HG03520 (cell line): ENCODE data around the gene AMZ1.
A peak's percentile ranks its signal among the peaks of the same experiment; 100 is the strongest.
"Not testable (repeated sequence)": the region's sequence is repeated elsewhere in the genome, so short reads cannot be mapped to it uniquely, and the experiment has no call there.

Source experiments
- ATAC-seq: cut with Tn5 transposase; IDR thresholded peaks from one replicate; pipeline ENCODE4 v1.9.1; 2021; ENCODE audit warnings: mild to moderate bottlenecking, moderate library complexity; ENCODE audit not compliant: unreplicated experiment

Gene AMZ1

GRCh38 chr7:2667843-2668242 lies 20.2 kb upstream of the AMZ1 start:
- no peak for ATAC-seq

DNA sequence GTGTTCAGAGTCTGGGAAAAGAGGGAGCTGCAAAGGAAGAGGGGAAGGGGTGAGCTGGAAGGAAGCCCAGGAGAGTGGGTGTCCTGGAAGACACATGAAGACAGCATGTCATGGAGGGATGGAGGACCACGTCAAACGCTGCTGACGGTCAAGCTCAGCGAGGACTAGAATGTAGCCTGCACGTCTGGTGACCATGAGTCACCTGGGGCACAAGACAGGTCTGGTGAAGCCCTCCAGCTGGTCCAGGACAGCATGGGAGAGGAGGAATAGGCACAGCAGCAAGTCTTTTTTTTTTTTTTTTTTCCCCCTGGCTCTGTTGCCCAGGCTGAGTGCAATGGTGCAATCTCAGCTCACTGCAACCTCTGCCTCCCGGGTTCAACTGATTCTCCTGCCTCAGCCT lies 19.6 kb upstream of the AMZ1 start:
- no peak for ATAC-seq

- ATAC-seq, result no peak
Measured at GRCh38 chr7:2670171-2670570, 17.8 kb upstream of the AMZ1 start.

DNA sequence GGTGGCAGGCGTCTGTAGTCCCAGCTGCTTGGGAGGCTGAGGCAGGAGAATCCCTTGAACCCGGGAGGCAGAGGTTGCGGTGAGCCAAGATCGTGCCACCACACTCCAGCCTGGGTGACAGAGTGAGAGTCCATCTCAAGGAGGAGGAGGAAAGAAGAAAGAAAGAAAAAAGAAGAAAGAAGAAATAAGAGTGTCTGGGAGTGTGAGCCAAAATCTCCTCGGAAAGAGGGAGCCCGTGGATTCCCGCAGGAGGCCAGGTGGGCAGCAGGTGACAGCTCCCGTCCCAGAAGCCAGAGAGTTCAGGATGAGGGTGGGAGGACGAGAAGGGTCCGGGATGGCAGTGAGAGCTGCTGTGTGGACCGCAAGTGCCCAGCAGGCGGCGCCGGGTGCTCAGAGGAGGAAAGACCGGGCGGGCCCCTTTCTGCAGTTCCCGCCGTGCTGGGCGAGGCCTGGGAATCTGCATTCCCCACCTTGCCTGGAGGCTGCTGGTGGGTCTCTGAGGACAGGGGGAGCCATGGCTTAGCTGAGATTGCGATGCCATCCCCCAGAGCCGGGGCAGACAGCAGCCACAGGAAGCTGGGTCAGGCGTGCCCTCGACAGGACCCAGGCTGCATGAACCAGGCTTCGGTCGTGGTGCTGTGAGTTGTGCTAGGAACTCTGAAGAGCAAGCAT lies 17.1 kb upstream of the AMZ1 start:
- ATAC-seq, result no peak

GRCh38 chr7:2673214-2673613 lies 14.8 kb upstream of the AMZ1 start:
- ATAC-seq, result not testable (repeated sequence)

GRCh38 chr7:2673934-2674333 lies 14.1 kb upstream of the AMZ1 start:
- no peak for ATAC-seq

- no peak for ATAC-seq
Measured at GRCh38 chr7:2675256-2675764, 12.7 kb upstream of the AMZ1 start.

GRCh38 chr7:2676576-2676975 lies 11.4 kb upstream of the AMZ1 start:
- not testable (repeated sequence) for ATAC-seq

DNA sequence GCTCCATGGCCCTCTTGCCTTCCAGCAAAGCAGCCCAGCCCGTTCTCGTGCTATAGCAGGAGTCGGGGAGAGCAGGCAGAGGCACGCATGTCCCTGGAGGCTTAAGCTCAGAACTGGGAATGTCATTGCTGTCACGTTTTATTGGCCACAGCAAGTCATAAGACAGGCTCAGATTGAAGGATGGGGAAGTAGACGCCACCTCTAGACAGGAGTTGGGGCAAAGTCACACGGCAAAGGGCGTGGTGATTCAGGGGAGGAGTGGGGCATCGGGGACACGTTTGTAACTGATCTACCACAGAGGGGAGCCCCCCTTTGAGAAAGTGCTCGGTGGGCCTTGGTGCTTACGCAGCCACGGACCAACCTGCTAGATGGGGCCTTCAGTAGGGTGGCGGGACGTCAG lies 9.5 kb upstream of the AMZ1 start:
- ATAC-seq, result not testable (repeated sequence)

- ATAC-seq, result not testable (repeated sequence)
Measured at GRCh38 chr7:2679135-2680127, 8.6 kb upstream of the AMZ1 start.

DNA sequence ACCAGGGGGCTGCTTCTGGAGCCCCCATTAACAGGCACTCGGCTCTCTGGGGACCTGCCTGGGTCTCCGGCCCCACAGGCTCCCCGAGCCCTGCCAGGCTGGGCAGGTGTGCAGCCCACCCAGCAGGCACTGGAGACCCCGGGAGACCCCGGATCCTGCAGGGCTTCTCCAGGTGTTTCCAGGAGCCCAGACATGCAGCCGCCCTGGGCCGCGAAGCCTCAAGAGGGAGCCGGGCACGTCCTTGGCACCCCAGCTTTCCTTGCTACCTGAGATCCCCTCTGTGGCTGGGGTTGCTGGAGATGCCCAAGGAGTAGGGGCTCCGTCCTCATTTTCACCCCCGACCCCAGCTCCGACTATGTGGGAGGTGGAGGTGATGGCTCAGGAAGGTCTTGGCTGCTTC lies 7.7 kb upstream of the AMZ1 start:
- ATAC-seq, result no peak

DNA sequence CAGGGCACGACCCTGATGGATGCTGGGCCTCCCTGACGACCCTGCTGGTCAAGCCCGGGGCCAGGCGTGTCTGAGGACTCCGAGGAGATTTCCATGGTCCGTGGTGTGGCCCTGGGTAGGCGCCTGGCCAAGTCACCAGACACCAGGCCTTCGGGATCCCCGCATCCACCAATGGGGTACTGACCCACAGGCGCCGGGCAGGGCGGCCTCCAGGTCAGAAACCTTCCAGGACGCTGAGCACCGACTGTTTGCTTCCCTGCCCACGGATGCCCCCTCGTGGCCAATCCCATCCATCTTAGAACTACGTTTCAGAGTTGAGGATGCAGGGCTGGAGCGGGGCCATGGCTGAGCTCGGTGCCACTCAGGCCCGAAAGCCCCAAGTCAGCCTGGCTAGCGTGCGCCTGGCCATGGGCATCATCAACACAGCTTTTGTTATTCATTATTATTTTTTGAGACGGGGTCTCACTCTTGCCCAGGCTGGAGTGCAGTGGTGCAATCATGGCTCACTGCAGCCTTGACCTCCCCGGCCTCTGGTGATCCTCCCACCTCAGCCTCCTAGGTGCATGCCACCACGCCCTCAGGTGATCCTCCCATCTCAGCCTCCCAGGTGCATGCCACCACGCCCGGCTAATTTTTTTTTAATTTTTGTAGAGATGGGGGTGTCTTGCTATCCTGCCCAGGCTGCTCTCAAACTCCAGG lies 7.1 kb upstream of the AMZ1 start:
- no peak for ATAC-seq

DNA sequence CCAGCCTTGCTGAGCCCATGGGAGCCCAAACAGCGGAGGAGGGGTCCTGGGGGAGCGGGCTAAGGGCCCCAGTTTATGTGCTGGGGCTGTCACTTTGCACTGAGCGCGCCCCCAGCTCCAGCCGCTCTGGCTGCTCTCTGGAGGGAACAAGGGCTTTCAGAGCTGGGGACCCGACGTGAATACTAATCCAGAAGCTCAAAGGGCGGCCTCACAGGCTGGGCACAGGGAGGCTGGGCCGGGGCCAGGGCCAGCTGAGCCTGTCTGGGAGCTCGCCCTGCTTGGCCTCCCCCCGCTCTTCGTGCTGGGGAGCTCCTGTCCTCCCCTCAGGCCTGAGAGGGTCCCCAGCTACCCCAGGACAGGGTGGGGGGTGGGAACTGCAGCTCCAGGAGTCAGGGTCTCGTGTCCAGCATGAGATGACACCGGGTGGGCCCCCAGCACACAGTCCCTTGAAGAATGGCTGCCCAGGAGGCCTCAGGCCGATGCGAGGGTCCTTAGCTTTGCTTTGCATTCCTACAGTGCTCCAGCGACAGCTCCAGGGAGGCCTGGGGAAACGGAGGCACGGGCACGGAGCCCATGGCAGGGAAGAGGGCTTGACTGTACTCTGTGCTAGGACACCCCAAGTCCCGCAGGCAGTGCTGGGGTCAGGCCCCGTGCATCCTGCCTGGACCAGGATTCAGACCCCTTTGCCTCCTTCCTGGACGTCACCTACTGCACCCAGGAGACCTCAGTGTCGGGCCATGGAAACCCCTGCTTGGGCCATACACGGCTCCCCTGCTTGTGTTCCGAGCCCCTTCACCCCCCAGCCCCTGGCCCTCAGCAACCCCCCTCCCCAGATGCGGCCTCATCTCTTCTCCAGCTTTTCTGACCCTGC lies 5.8 kb upstream of the AMZ1 start:
- no peak for ATAC-seq

DNA sequence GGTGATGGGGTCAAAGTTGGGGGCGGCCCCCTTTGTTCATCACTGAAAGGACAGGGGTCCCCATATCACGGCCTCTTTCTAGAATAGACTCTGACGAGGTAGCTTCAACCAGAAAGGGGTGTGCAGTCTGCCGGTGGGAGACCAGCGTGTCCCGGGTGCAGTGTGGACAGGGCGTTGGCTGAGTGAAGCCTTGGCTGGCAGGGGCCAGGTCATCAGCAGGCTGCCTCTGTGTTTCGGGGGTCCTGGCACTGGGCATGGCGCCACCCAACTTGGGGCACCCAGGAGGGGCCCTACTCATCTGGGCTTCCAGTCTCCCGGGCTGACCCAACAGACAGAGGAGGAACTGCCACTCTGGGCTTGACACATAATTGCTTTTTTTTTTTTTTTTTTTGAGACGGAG lies 3.5 kb upstream of the AMZ1 start:
- ATAC-seq, result no peak

DNA sequence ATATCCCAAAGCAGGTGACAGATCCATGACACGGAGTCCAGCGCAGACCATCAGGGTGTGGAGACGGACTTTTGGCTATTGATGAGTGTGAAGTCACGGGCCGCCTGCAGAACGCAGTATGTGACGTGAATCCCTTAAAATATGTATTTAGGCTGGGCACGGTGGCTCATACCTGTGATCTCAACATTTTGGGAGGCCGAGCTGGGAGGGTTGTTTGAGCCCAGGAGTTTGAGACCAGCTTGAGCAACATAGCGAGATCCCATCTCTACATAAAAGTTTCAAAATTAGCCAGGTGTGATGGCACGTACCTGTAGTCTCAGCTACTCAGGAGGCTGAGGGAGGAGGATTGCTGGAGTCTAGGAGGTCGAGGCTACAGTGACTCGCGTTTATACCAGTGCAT lies 1.9 kb upstream of the AMZ1 start:
- no peak for ATAC-seq

DNA sequence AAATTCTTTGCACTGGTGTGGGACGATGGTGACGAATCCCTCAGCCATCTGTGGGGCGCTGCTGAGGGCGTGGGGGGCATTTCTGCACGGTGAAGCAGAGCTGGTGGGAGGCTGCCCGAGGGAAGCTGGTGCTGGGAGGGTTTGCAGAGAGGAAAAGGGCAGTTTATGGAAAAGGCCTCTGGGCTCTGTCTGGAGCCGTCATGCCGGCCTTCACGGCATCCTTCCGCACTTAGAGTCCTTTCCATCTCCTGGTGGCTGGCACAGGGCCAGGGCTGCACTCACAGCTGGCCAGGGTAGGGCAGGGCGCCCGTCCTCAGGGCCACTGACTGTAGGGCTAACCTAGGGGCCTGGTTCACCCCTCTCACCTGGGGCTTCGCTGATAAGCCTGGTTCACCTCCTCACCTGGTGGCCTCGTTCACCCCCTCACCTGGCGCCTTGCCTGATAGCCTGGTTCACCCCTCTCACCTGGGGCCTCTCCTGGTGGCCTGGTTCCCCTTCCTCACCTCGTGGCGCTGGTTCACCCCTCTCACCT lies 598 bp upstream of the AMZ1 start:
- no peak for ATAC-seq

GRCh38 chr7:2688409-2689342 lies 674 bp downstream of the AMZ1 start:
- ATAC-seq, result peak; percentile 72

- ATAC-seq, result peak; percentile 10
Measured at GRCh38 chr7:2689343-2689847, 1.4 kb downstream of the AMZ1 start.
